ENCODE results near the gene RPS13.
"Not testable (repeated sequence)": the region's sequence is repeated elsewhere in the genome, so short reads cannot be mapped to it uniquely, and the experiment has no call there.

- peak in 1 of 6 experiments; percentile 16 for TF ChIP-seq CTCF (IDR thresholded peaks at IDR 0.05)
- not testable (repeated sequence) for TF ChIP-seq POLR2A (IDR thresholded peaks at IDR 0.05)
These were observed 30.3 kb upstream of the RPS13 start for GRCh38 chr11:17107745-17108144.
